GM13976 (cell line): Measurements from ENCODE around the gene MRTFA.

Source experiments
- DNase-seq: peaks from one replicate; pipeline ENCODE4 v3.0.0; 2012; ENCODE audit warnings: low spot score
- in situ Hi-C: fragments of 300-500 bp; cut with MboI; formaldehyde crosslinking; loops from one replicate; pipeline ENCODE4 v1.12.0; 2022; ENCODE audit warnings: low sequenced_read_pairs, mixed read lengths, inconsistent platforms; ENCODE audit not compliant: unreplicated experiment
- TF ChIP-seq, protein P1 (sequence below): IDR thresholded peaks from 2 replicates; pipeline ENCODE4 v1.5.1; 2012; ENCODE audit warnings: borderline replicate concordance, mild to moderate bottlenecking; ENCODE audit not compliant: insufficient read depth; ENCODE audit errors: extremely low read depth, missing control alignments, control extremely low read depth

Gene MRTFA

DNA sequence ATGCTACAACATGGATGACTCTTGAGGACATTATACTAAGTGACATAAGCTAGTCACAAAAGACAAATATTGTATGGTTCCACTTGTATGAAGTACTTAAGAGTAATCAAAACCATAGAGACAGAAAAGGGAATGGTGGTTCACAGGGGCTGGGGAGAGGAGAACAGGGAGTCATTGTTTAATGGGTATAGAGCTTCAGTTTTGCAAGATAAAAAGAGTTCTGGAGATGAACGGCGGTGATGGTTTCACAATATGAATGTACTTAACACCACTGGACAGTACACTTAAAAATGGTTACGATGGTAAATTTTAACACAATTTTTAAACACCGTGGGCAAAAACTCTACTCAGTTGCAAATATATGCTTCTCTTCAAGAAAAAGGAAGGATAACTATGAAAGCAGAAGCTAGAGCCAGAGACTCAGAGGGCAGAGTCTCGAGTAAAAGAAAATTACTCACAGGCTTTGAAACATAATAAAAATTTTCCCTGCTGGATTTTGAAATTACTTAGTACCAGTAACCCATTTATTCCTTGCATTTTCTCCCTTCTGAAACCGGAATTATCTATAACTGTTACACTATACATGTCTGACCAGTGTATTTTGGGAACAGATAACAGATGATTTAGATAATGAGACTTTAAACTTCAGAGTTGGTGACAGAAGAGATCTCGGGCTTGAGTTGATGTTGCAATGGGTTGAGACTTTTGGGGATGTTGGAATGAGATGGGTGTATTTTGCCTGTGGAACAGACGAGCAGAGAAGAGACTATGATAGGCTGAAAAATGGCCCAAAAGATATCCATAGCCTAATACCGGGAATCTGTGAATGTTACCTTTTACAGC lies 15.0 kb downstream of the MRTFA start:
- in situ Hi-C loops = no loop called here
- no peak for DNase-seq
- TF ChIP-seq, protein P1, sequence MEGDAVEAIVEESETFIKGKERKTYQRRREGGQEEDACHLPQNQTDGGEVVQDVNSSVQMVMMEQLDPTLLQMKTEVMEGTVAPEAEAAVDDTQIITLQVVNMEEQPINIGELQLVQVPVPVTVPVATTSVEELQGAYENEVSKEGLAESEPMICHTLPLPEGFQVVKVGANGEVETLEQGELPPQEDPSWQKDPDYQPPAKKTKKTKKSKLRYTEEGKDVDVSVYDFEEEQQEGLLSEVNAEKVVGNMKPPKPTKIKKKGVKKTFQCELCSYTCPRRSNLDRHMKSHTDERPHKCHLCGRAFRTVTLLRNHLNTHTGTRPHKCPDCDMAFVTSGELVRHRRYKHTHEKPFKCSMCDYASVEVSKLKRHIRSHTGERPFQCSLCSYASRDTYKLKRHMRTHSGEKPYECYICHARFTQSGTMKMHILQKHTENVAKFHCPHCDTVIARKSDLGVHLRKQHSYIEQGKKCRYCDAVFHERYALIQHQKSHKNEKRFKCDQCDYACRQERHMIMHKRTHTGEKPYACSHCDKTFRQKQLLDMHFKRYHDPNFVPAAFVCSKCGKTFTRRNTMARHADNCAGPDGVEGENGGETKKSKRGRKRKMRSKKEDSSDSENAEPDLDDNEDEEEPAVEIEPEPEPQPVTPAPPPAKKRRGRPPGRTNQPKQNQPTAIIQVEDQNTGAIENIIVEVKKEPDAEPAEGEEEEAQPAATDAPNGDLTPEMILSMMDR = no peak

DNA sequence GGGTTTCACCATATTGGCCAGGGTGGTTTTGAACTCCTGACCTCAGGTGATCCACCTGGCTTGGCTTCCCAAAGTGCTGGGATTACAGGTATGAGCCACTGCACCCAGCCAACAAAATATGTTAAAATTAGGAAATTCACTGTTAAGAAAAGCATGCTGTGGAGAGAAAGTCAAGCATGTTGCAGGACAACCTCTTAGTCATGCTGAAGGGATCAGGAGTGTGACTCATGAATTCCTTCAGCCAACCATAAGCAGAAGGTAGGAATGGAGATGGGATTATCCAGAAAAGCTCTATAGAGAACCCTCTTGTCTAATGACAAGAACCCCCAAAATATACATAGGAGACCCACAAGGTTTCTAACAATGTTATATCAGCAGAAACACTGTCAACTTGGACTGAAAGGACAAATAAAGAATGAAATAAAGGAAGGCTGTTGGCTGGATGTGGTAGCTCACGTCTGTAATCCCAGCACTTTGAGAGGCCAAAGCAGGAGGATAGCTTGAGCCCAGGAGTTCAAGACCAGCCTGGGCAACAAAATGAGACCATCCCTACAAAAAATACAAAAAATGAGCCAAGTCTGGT lies 16.0 kb downstream of the MRTFA start:
- in situ Hi-C loops = no loop called here
- no peak for DNase-seq
- TF ChIP-seq, protein P1 = no peak

- DNase-seq = no peak
- TF ChIP-seq, protein P1 = no peak
- in situ Hi-C loops = no loop called here
Observed at GRCh38 chr22:40618400-40618799, 18.1 kb downstream of the MRTFA start.

GRCh38 chr22:40616578-40616977 lies 19.9 kb downstream of the MRTFA start:
- in situ Hi-C loops = no loop called here
- DNase-seq = no peak

DNA sequence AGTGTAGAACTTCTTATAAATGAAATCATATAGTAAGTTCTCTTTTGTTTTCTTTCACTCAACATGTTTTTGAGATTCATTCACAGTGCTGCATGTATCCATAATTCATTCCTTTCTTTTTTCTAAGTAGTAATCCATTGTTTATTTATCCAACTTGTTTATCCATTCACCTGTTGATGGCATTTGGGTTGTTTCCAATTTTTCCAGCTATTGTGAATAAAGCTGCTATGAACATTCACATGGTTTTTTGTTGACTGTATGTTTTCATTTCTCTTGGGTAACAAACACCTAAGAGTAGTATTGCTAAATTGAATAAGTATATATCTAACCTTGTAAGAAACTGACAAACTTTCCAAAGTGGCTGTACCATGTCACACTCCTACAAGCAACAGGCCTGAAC lies 23.5 kb downstream of the MRTFA start:
- DNase-seq = no peak
- in situ Hi-C loops = no loop called here
- TF ChIP-seq, protein P1 = no peak

More at GRCh38 chr22:40616578-40616977, 19.9 kb downstream of the MRTFA start:
- TF ChIP-seq, protein P1 = no peak

DNA sequence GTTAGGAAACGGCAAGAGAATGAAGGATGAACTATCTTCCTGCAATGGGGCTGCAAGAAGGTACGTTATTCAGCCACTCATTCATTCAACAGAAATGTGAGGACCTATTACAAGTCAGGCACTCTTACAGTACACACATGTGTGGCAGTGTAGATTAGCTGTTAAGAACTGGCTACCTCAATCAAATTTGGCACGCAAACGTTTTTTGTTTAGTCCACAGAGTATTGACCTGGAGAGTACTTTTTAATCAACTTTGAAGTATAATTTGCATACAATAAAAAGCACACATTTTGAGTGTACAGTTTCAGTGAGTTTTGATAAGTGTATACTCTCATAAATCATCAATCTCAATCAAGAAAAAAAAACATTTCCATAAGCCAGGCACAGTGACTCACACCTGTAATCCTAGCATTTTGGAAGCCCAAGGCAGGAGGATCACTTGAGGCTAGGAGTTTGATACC lies 24.2 kb downstream of the MRTFA start:
- TF ChIP-seq, protein P1 = no peak
- in situ Hi-C loops = no loop called here
- DNase-seq = no peak
